T47D (cell line): ENCODE data around the gene ACTL7B.
"Not testable (repeated sequence)": the region's sequence is repeated elsewhere in the genome, so short reads cannot be mapped to it uniquely, and the experiment has no call there.

Experiments used
- DNase-seq, 2 experiments: peaks; one replicate each; pipeline versions ENCODE4 v3.0.0 to v3.0.0-alpha.2; 2011 to 2012; ENCODE audit warnings: low read depth in 1 of 2, low spot score in 1 of 2
- JUND ChIP-seq: IDR thresholded peaks from 2 replicates; pipeline ENCODE4 v1.6.1; 2012; ENCODE audit warnings: low read depth
- in situ Hi-C: cut with HindIII; loops from 2 replicates; pipeline ENCODE4 v1.10.0; 2016; ENCODE audit warnings: low sequenced_read_pairs, low pct_unique_long_range_greater_than_20kb

Gene ACTL7B

GRCh38 chr9:108863891-108864290 is 8.1 kb upstream of the ACTL7B start:
- in situ Hi-C loops, result no loop called here
- DNase-seq, result no peak
- TF ChIP-seq JUND, result no peak

GRCh38 chr9:108861997-108862396 is 6.2 kb upstream of the ACTL7B start, which contains the start of gene ACTL7A:
TSS of gene ACTL7A (plus strand) at chr9:108862266. CDS start at chr9:108862323, 57 bp downstream.
- TF ChIP-seq JUND, result no peak
- in situ Hi-C loops, result no loop called here
- DNase-seq, result no peak

GRCh38 chr9:108861464-108861863 is 5.7 kb upstream of the ACTL7B start:
- in situ Hi-C loops, result no loop called here
- TF ChIP-seq JUND, result no peak
- no peak for DNase-seq

- TF ChIP-seq JUND, result no peak
- in situ Hi-C loops, result no loop called here
- DNase-seq, result no peak
These were observed 5.0 kb upstream of the ACTL7B start for GRCh38 chr9:108860764-108861163.

- TF ChIP-seq JUND, result no peak
- in situ Hi-C loops, result no loop called here
- no peak for DNase-seq
These were observed 4.6 kb upstream of the ACTL7B start for GRCh38 chr9:108860354-108860753.

- in situ Hi-C loops, result no loop called here
- no peak for DNase-seq
- TF ChIP-seq JUND, result no peak
These were observed 3.8 kb upstream of the ACTL7B start for GRCh38 chr9:108859459-108860114.

- in situ Hi-C loops, result no loop called here
- TF ChIP-seq JUND, result no peak
- no peak for DNase-seq
These were observed 1.8 kb upstream of the ACTL7B start for GRCh38 chr9:108857572-108857971.

- DNase-seq, result no peak
- in situ Hi-C loops, result no loop called here
- no peak for TF ChIP-seq JUND
These were observed 278 bp downstream of the ACTL7B start for GRCh38 chr9:108855529-108855886.

- DNase-seq, result no peak
- TF ChIP-seq JUND, result no peak
- in situ Hi-C loops, result no loop called here
These were observed 901 bp downstream of the ACTL7B start for GRCh38 chr9:108854641-108855528.

GRCh38 chr9:108854094-108854493 is 1.7 kb downstream of the ACTL7B start:
- in situ Hi-C loops, result no loop called here
- TF ChIP-seq JUND, result no peak
- peak in 1 of 2 experiments; percentile 30 for DNase-seq

GRCh38 chr9:108852079-108852478 is 3.7 kb downstream of the ACTL7B start:
- TF ChIP-seq JUND, result no peak
- in situ Hi-C loops, result no loop called here
- no peak for DNase-seq

GRCh38 chr9:108851138-108851537 is 4.6 kb downstream of the ACTL7B start:
- no peak for DNase-seq
- TF ChIP-seq JUND, result no peak
- in situ Hi-C loops, result no loop called here

GRCh38 chr9:108850293-108850897 is 5.4 kb downstream of the ACTL7B start:
- peak; percentile 66 to 75 for DNase-seq
- in situ Hi-C loops, result no loop called here
- no peak for TF ChIP-seq JUND

- in situ Hi-C loops, DNase-seq: not testable (repeated sequence)
These were observed 7.5 kb downstream of the ACTL7B start for GRCh38 chr9:108848296-108848695.
